GM21528 (cell line): ENCODE measurements around the gene LIN7B.
"Not testable (repeated sequence)": the region's sequence is repeated elsewhere in the genome, so short reads cannot be mapped to it uniquely, and the experiment has no call there.

Experiments used
- ATAC-seq: cut with Tn5 transposase; IDR thresholded peaks from one replicate; pipeline ENCODE4 v1.9.1; 2021; ENCODE audit warnings: mild to moderate bottlenecking, moderate library complexity; ENCODE audit not compliant: unreplicated experiment, low FRiP score

Gene LIN7B

GRCh38 chr19:49141352-49141751 is 27.2 kb downstream of the LIN7B start:
- ATAC-seq, result no peak

- ATAC-seq, result no peak
Measured at GRCh38 chr19:49142866-49143335, 28.7 kb downstream of the LIN7B start.

- no peak for ATAC-seq
Measured at GRCh38 chr19:49145573-49146407, 31.6 kb downstream of the LIN7B start.

GRCh38 chr19:49146408-49146770 is 32.2 kb downstream of the LIN7B start:
- not testable (repeated sequence) for ATAC-seq

- no peak for ATAC-seq
Measured at GRCh38 chr19:49148044-49148682, 34.0 kb downstream of the LIN7B start.

GRCh38 chr19:49148784-49149651 is 34.8 kb downstream of the LIN7B start:
- no peak for ATAC-seq

GRCh38 chr19:49149652-49150105 is 35.5 kb downstream of the LIN7B start:
- no peak for ATAC-seq

GRCh38 chr19:49150106-49150943 is 36.2 kb downstream of the LIN7B start:
- ATAC-seq, result no peak

GRCh38 chr19:49150944-49151243 is 36.7 kb downstream of the LIN7B start:
- no peak for ATAC-seq

- no peak for ATAC-seq
Measured at GRCh38 chr19:49151267-49152118, 37.3 kb downstream of the LIN7B start.

GRCh38 chr19:49152119-49152550 is 38.0 kb downstream of the LIN7B start:
- ATAC-seq, result no peak

GRCh38 chr19:49153167-49153809 is 39.1 kb downstream of the LIN7B start:
- no peak for ATAC-seq

GRCh38 chr19:49154279-49154678 is 40.1 kb downstream of the LIN7B start:
- no peak for ATAC-seq

GRCh38 chr19:49155005-49155819 is 41.0 kb downstream of the LIN7B start, which contains the start of gene HRC:
HRC (minus strand) TSS chr19:49155396; CDS start chr19:49155237, 159 bp downstream.
- ATAC-seq, result no peak

- no peak for ATAC-seq
Measured at GRCh38 chr19:49155820-49156346, 41.7 kb downstream of the LIN7B start.

- ATAC-seq, result no peak
Measured at GRCh38 chr19:49157445-49158224, 43.5 kb downstream of the LIN7B start, which contains the start of gene TRPM4. TRPM4 (plus strand) TSS chr19:49157792; CDS start chr19:49157867, 75 bp downstream.
